ENCODE measurements around the gene POLR3A. TPM values are rescaled to one million over a fixed set of nuclear protein-coding genes. Genes with fewer than 3 reads are reported as not detected.
"Not testable (repeated sequence)": the region's sequence is repeated elsewhere in the genome, so short reads cannot be mapped to it uniquely, and the experiment has no call there.

Gene POLR3A
- total RNA-seq, 1 donor from 2014 or later: 16.9 TPM

DNA sequence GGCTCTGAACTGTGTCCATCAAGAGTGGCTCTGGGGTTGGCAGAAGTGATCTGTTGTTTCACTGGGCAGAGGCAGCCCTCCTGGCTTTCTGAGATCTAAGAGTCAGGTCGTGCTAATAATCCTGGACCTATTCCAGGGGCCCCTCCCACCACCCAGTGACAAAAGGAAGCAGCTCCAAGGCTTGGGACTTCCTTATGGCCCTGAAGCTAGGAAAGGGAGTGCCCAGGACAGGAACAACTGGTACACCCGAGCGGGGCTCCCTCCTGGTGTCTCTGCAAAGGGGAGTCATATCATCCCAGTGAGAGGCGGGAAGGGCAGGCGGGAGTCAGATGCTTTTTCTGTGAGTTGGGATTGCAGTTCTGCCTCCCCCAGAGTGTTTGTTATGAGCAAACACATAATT lies 36.7 kb upstream of the POLR3A start:
- intact Hi-C loops (cut with DNase I): no loop called here
- Histone ChIP-seq H3K4me3 (no peak overlapping the region), H3K4me1 (no peaks in the 10 kb centered on the region), H3K27me3 (no peaks in the 10 kb centered on the region), H3K27ac (no peak overlapping the region), H3K36me3 (no peaks in the 10 kb centered on the region), H3K9me3 (no peaks in the 10 kb centered on the region)
- DNase-seq (ENCODE audit: extremely low spot score in 2 of 2): no peak
- TF ChIP-seq POLR2A (IDR thresholded peaks at IDR 0.05) (no peak), POLR2AphosphoS5 (IDR thresholded peaks at IDR 0.05; ENCODE audit: insufficient read depth in 1 of 2, low read depth in 1 of 2) (no peak), CTCF (IDR thresholded peaks at IDR 0.05) (no peak)

- no peak for DNase-seq (ENCODE audit: extremely low spot score in 2 of 2)
- H3K4me1 ChIP-seq: no peaks in the 10 kb centered on the region
- H3K27me3 ChIP-seq: no peaks in the 10 kb centered on the region
- H3K36me3 ChIP-seq: no peaks in the 10 kb centered on the region
- H3K27ac ChIP-seq: no peak overlapping the region
- no peak overlapping the region for H3K4me3 ChIP-seq
- no peaks in the 10 kb centered on the region for H3K9me3 ChIP-seq
- intact Hi-C loops (cut with DNase I): no loop called here
- TF ChIP-seq POLR2A (IDR thresholded peaks at IDR 0.05) (no peak), POLR2AphosphoS5 (IDR thresholded peaks at IDR 0.05; ENCODE audit: insufficient read depth in 1 of 2, low read depth in 1 of 2) (no peak), CTCF (IDR thresholded peaks at IDR 0.05) (no peak)
Measured at GRCh38 chr10:78065611-78066010, 36.3 kb upstream of the POLR3A start.

DNA sequence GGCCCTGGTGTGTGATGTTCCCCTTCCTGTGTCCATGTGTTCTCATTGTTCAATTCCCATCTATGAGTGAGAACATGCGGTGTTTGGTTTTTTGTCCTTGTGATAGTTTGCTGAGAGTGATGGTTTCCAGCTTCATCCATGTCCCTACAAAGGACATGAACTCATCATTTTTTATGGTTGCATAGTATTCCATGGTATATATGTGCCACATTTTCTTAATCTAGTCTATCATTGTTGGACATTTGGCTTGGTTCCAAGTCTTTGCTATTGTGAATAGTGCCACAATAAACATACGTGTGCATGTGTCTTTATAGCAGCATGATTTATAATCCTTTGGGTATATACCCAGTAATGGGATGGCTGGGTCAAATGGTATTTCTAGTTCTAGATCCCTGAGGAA lies 35.6 kb upstream of the POLR3A start:
- intact Hi-C loops (cut with DNase I); H3K9me3 ChIP-seq; DNase-seq (ENCODE audit: extremely low spot score in 2 of 2); H3K4me1 ChIP-seq; H3K27ac ChIP-seq; H3K36me3 ChIP-seq; H3K27me3 ChIP-seq; H3K4me3 ChIP-seq: not testable (repeated sequence)

DNA sequence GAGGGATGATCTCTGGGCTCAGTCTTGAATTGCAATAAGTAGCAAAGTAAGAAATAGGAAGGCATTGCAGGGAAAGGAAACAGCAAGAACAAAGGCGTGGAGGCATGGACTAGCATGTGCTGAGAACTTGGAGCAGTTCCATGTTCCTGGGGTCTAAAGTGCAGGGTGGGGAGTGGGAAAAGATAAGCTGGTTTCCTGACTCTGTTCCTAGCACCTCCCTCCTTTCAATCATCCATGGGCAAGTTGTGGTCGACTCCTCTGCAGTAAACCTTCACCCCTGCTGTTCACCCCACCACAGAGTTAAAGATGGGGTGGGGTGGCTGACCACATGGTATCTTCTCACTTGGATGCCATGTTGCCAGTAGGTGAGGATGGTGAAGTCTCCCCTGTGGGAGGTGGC lies 33.9 kb upstream of the POLR3A start:
- Histone ChIP-seq H3K4me3 (no peak overlapping the region), H3K9me3 (no peaks in the 10 kb centered on the region), H3K4me1 (no peaks in the 10 kb centered on the region), H3K36me3 (no peaks in the 10 kb centered on the region), H3K27me3 (no peaks in the 10 kb centered on the region), H3K27ac (no peak overlapping the region)
- TF ChIP-seq CTCF (IDR thresholded peaks at IDR 0.05) (no peak), POLR2A (IDR thresholded peaks at IDR 0.05) (no peak), POLR2AphosphoS5 (IDR thresholded peaks at IDR 0.05; ENCODE audit: insufficient read depth in 1 of 2, low read depth in 1 of 2) (no peak)
- no peak for DNase-seq (ENCODE audit: extremely low spot score in 2 of 2)
- intact Hi-C loops (cut with DNase I): no loop called here

DNA sequence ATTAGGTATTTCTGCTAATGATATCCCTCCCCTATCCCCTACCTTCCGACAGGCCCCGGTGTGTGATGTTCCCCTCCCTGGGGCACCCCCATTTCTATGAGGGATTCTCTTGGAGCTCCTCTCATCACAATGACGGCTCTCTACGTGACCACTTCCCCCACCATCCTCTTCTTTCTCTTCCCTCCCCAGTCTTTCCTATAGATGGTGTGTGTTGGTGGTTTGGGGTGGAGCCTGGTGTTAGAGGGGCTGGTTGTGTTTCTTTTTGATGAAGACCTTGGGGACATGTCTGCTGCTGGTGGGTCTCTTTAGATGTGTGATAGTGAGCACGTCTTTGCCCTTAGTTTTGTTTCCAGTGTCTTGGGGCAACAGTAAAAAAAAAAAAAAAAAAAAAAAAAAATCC lies 33.0 kb upstream of the POLR3A start:
- Histone ChIP-seq H3K27ac (no peak overlapping the region), H3K36me3 (no peaks in the 10 kb centered on the region), H3K4me3 (no peak overlapping the region), H3K9me3 (no peaks in the 10 kb centered on the region), H3K4me1 (no peaks in the 10 kb centered on the region), H3K27me3 (no peaks in the 10 kb centered on the region)
- intact Hi-C loops (cut with DNase I): no loop called here
- DNase-seq (ENCODE audit: extremely low spot score in 2 of 2): no peak
- TF ChIP-seq CTCF (IDR thresholded peaks at IDR 0.05) (no peak), POLR2A (IDR thresholded peaks at IDR 0.05) (no peak), POLR2AphosphoS5 (IDR thresholded peaks at IDR 0.05; ENCODE audit: insufficient read depth in 1 of 2, low read depth in 1 of 2) (no peak)
